H9 (cell line): ENCODE results near the gene PNRC2. TPM values are rescaled to one million over a fixed set of nuclear protein-coding genes. Genes with fewer than 3 reads are reported as not detected.

Experiments used
- DNase-seq: peaks from one replicate; pipeline ENCODE4 v3.0.0-alpha.2; 2017
- H2AFZ ChIP-seq: one replicate; pipeline ENCODE4 v1.6.1; 2013; ENCODE audit warnings: mild to moderate bottlenecking, low read length, control low read depth, moderate library complexity
- H2AK5ac ChIP-seq: 2 replicates; pipeline ENCODE4 v1.6.1; 2013; ENCODE audit warnings: low read length, control low read depth, mixed read lengths; ENCODE audit not compliant: insufficient read length
- H2BK120ac ChIP-seq: one replicate; pipeline ENCODE4 v1.6.1; 2013; ENCODE audit warnings: low read depth, mild to moderate bottlenecking, low read length, control low read depth, inconsistent platforms; ENCODE audit not compliant: poor library complexity, severe bottlenecking
- H2BK12ac ChIP-seq: 2 replicates; pipeline ENCODE4 v1.6.1; 2013; ENCODE audit warnings: low read length, control low read depth, mixed read lengths, low read depth; ENCODE audit not compliant: insufficient read length
- H2BK15ac ChIP-seq: 2 replicates; pipeline ENCODE4 v1.6.1; 2013; ENCODE audit warnings: low read depth, low read length, control low read depth
- H2BK20ac ChIP-seq: one replicate; pipeline ENCODE4 v1.6.1; 2013; ENCODE audit warnings: low read depth, mild to moderate bottlenecking, low read length, control low read depth, inconsistent platforms; ENCODE audit not compliant: poor library complexity, severe bottlenecking
- H2BK5ac ChIP-seq: 2 replicates; pipeline ENCODE4 v1.6.1; 2013; ENCODE audit warnings: low read length, control low read depth, mixed read lengths; ENCODE audit not compliant: insufficient read length
- H3K14ac ChIP-seq: 2 replicates; pipeline ENCODE4 v1.6.1; 2013; ENCODE audit warnings: low read length, control low read depth; ENCODE audit not compliant: insufficient read depth
- H3K18ac ChIP-seq: 2 replicates; pipeline ENCODE4 v1.6.1; 2013; ENCODE audit warnings: low read depth, mild to moderate bottlenecking, mixed read lengths, low read length, control low read depth; ENCODE audit not compliant: insufficient read length
- H3K23ac ChIP-seq: 2 replicates; pipeline ENCODE4 v1.6.1; 2013; ENCODE audit warnings: low read length, control low read depth, mixed read lengths, low read depth; ENCODE audit not compliant: insufficient read length
- H3K23me2 ChIP-seq: 2 replicates; pipeline ENCODE4 v1.6.1; 2013; ENCODE audit warnings: low read depth, mild to moderate bottlenecking, mixed read lengths, low read length, control low read depth; ENCODE audit not compliant: insufficient read length, poor library complexity, severe bottlenecking
- H3K27ac ChIP-seq: 2 replicates; pipeline ENCODE4 v1.5.1; 2013; ENCODE audit warnings: low read length, control low read depth, mixed read lengths, low read depth; ENCODE audit not compliant: insufficient read length
- H3K27me3 ChIP-seq: 2 replicates; pipeline ENCODE4 v1.6.1; 2013; ENCODE audit warnings: low read length, control low read depth, inconsistent platforms; ENCODE audit not compliant: insufficient read depth
- H3K4ac ChIP-seq: 2 replicates; pipeline ENCODE4 v1.6.1; 2013; ENCODE audit warnings: low read depth, mild to moderate bottlenecking, control low read depth, inconsistent platforms, low read length, moderate library complexity
- H3K4me1 ChIP-seq: 2 replicates; pipeline ENCODE4 v1.6.1; 2013; ENCODE audit warnings: low read length, control low read depth, inconsistent platforms; ENCODE audit not compliant: insufficient read depth
- H3K4me2 ChIP-seq: 2 replicates; pipeline ENCODE4 v1.6.1; 2013; ENCODE audit warnings: low read length, control low read depth, mixed read lengths; ENCODE audit not compliant: insufficient read length, insufficient read depth
- H3K56ac ChIP-seq: 2 replicates; pipeline ENCODE4 v1.6.1; 2013; ENCODE audit warnings: low read depth, mild to moderate bottlenecking, mixed read lengths, low read length, control low read depth; ENCODE audit not compliant: insufficient read length
- H3K79me1 ChIP-seq: 2 replicates; pipeline ENCODE4 v1.6.1; 2013; ENCODE audit warnings: low read depth, mild to moderate bottlenecking, moderate library complexity, low read length, control low read depth, inconsistent platforms; ENCODE audit not compliant: insufficient read depth, poor library complexity, severe bottlenecking
- H3K79me2 ChIP-seq: 2 replicates; pipeline ENCODE4 v1.6.1; 2013; ENCODE audit warnings: low read length, control low read depth, inconsistent platforms; ENCODE audit not compliant: insufficient read depth
- H3K9ac ChIP-seq: 2 replicates; pipeline ENCODE4 v1.6.1; 2013; ENCODE audit warnings: low read length, control low read depth, mixed read lengths; ENCODE audit not compliant: insufficient read length; ENCODE audit errors: extremely low read depth
- H3K9me3 ChIP-seq: one replicate; pipeline ENCODE4 v1.6.1; 2013; ENCODE audit warnings: low read depth, low read length, inconsistent platforms; ENCODE audit not compliant: control insufficient read depth
- H3T11ph ChIP-seq: one replicate; pipeline ENCODE4 v1.6.1; 2013; ENCODE audit warnings: mild to moderate bottlenecking, low read length, control low read depth, inconsistent platforms
- H4K20me1 ChIP-seq: one replicate; pipeline ENCODE4 v1.6.1; 2013; ENCODE audit not compliant: control insufficient read depth, insufficient read length, insufficient read depth
- H4K5ac ChIP-seq: 2 replicates; pipeline ENCODE4 v1.6.1; 2013; ENCODE audit warnings: low read depth, mild to moderate bottlenecking, mixed read lengths, low read length, control low read depth; ENCODE audit not compliant: insufficient read length
- H4K8ac ChIP-seq: replicated peaks from 2 replicates; pipeline ENCODE4 v1.6.1; 2013; ENCODE audit warnings: low read length, control low read depth, mixed read lengths, low read depth; ENCODE audit not compliant: insufficient read length
- H4K91ac ChIP-seq: 2 replicates; pipeline ENCODE4 v1.6.1; 2013; ENCODE audit warnings: low read depth, mild to moderate bottlenecking, moderate library complexity, mixed read lengths, low read length, control low read depth; ENCODE audit not compliant: insufficient read length
- H3K27ac Mint-ChIP-seq, 3 experiments: 2 replicates in 2 of 3; 3 replicates in 1 of 3; pipeline ENCODE4 v1.8.0; 2020 to 2021; ENCODE audit warnings: mixed read lengths in 3 of 3, mild to moderate bottlenecking in 1 of 3, moderate library complexity in 1 of 3
- H3K27me3 Mint-ChIP-seq: 2 replicates; pipeline ENCODE4 v1.8.0; 2021; ENCODE audit warnings: low read depth, mild to moderate bottlenecking, moderate library complexity, mixed read lengths
- H3K36me3 Mint-ChIP-seq, 3 experiments: 2 replicates in 2 of 3; 3 replicates in 1 of 3; pipeline ENCODE4 v1.8.0; 2020 to 2021; ENCODE audit warnings: low read depth in 3 of 3, mixed read lengths in 3 of 3; ENCODE audit not compliant: insufficient read depth in 1 of 3
- H3K4me1 Mint-ChIP-seq, 2 experiments: 2 replicates each; pipeline ENCODE4 v1.8.0; 2020; ENCODE audit warnings: mixed read lengths in 2 of 2
- H3K4me3 Mint-ChIP-seq, 2 experiments: 2 replicates in 1 of 2; 3 replicates in 1 of 2; pipeline ENCODE4 v1.8.0; 2020 to 2021; ENCODE audit warnings: mild to moderate bottlenecking in 2 of 2, mixed read lengths in 2 of 2, moderate library complexity in 1 of 2
- H3K9me3 Mint-ChIP-seq, 2 experiments: 2 replicates in 1 of 2; 3 replicates in 1 of 2; pipeline ENCODE4 v1.8.0; 2020; ENCODE audit warnings: mild to moderate bottlenecking in 2 of 2, mixed read lengths in 2 of 2, moderate library complexity in 1 of 2
- WGBS: extraction: QIAGEN DNeasy Blood & Tissue Kit; methylation state at CpG from one replicate; pipeline ENCODE4 v1.1.7; 2013; ENCODE audit warnings: missing lambda C conversion rate, low lambda C conversion rate, mixed read lengths; ENCODE audit not compliant: insufficient read length; ENCODE audit errors: extremely low coverage; 5-methylcytosine and 5-hydroxymethylcytosine counted together
- total RNA-seq: library from RNA; stranded (reverse); gene quantifications from 2 replicates; pipeline ENCODE4 v1.2.1, GENCODE V29; 2021
- TF ChIP-seq, protein P1 (sequence below): fragments of 200-600 bp; sonication (generic); conservative IDR thresholded peaks from 3 replicates; pipeline ENCODE4 v1.8.0; 2021; ENCODE audit warnings: antibody characterized with exemption, mild to moderate bottlenecking

Gene PNRC2
- total RNA-seq, 1 experiment from 2014 or later, result 87.6 TPM

DNA sequence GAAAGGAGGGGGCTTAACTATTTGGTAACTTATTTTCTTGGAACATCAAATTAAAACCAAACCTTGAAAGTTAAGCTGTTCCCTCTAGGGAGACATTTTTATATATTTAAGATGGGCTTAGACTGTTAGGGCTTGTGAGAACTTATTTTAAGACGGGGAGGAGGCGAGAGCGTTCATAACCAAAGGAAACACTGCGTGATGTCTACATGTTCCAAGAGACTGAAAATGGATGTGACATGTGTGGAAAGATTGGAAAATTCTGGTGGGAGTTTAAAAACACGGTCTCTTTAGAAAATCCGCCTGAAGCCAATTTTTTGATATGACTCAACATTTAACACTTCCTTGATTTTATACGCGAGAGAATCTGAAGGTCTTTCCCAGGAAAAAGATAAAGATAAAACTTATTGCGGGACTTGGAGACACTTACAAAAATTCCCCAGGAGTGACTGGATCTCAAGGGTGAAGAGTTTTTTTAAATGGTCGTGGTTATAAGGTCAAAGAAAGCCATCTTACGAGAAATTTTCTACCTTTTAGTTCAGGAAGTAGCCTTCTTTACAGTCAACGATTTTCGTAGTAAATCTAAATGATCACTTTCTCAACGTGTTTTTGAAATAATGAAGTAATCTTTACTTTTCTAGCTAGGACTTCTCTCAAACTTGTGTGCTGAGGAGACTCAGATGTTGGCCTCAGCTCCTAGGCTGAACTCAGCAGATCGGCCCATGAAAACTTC lies 828 bp downstream of the PNRC2 start:
- Histone ChIP-seq H4K91ac (no peak overlapping the region), H3K14ac (no peak overlapping the region; the same call in 1 of the 2 replicates), H3K4me2 (peak overlapping the region; percentile 79), H2AK5ac (no peak overlapping the region), H3K9ac (peak overlapping the region; percentile 99), H3K9me3 (no peaks in the 10 kb centered on the region), H2BK20ac (no peak overlapping the region), H3K23me2 (peaks cover 3% of the 10 kb centered on the region), H2AFZ (no peak overlapping the region), H3K27me3 (no peaks in the 10 kb centered on the region), H2BK12ac (no peak overlapping the region), H3K56ac (no peak overlapping the region), H3K79me2 (peaks cover 7% of the 10 kb centered on the region; the same call in 1 of the 2 replicates), H2BK5ac (no peak overlapping the region), H4K5ac (no peak overlapping the region), H3T11ph (no peak overlapping the region), H4K8ac (no peak overlapping the region), H3K79me1 (no peaks in the 10 kb centered on the region), H3K23ac (no peak overlapping the region), H3K4me1 (no peaks in the 10 kb centered on the region), H3K4ac (no peak overlapping the region), H3K27ac (peak overlapping the region; percentile 95), H3K18ac (no peak overlapping the region), H4K20me1 (no peaks in the 10 kb centered on the region), H2BK15ac (no peak overlapping the region), H2BK120ac (no peak overlapping the region)
- no peaks in the 10 kb centered on the region for H3K9me3 Mint-ChIP-seq
- H3K27me3 Mint-ChIP-seq, result no peaks in the 10 kb centered on the region; the same call in 1 of the 2 replicates
- peak overlapping the region; percentile 92 to 100 (median 100) for H3K27ac Mint-ChIP-seq
- no CpG with 5 or more reads among the region's 15 CpGs for WGBS
- peaks cover 17 to 32% (median 20%) of the 10 kb centered on the region in 3 experiments for H3K36me3 Mint-ChIP-seq
- peaks cover 23 to 27% of the 10 kb centered on the region in 2 experiments for H3K4me1 Mint-ChIP-seq
- DNase-seq, result no peak
- peak overlapping the region; percentile 89 to 97 for H3K4me3 Mint-ChIP-seq
- TF ChIP-seq, protein P1, sequence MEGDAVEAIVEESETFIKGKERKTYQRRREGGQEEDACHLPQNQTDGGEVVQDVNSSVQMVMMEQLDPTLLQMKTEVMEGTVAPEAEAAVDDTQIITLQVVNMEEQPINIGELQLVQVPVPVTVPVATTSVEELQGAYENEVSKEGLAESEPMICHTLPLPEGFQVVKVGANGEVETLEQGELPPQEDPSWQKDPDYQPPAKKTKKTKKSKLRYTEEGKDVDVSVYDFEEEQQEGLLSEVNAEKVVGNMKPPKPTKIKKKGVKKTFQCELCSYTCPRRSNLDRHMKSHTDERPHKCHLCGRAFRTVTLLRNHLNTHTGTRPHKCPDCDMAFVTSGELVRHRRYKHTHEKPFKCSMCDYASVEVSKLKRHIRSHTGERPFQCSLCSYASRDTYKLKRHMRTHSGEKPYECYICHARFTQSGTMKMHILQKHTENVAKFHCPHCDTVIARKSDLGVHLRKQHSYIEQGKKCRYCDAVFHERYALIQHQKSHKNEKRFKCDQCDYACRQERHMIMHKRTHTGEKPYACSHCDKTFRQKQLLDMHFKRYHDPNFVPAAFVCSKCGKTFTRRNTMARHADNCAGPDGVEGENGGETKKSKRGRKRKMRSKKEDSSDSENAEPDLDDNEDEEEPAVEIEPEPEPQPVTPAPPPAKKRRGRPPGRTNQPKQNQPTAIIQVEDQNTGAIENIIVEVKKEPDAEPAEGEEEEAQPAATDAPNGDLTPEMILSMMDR, result no peak
